H1 (cell line): ENCODE results near the gene GRIK1. TPM values are rescaled to one million over a fixed set of nuclear protein-coding genes. Genes with fewer than 3 reads are reported as not detected.

ENCODE experiments used
- CTCF ChIA-PET: fragments of 300-600 bp; sonication (Branson Sonifier 250); formaldehyde crosslinking; loops from one replicate; lab custom pipeline; 2021; ENCODE audit not compliant: partially characterized antibody; lab: Charles Lee
- POLR2A ChIA-PET: fragments of 300-600 bp; sonication (Branson Sonifier 250); formaldehyde crosslinking; loops from one replicate; lab custom pipeline; 2021; ENCODE audit warnings: inconsistent platforms; ENCODE audit not compliant: partially characterized antibody; lab: Charles Lee
- DNase-seq, 2 experiments: peaks; one replicate each; pipeline versions ENCODE4 v3.0.0 to v3.0.0-alpha.2; 2010 to 2022; ENCODE audit warnings: low spot score in 2 of 2, low read depth in 1 of 2, mixed read lengths in 1 of 2
- FAIRE-seq: peaks from 2 replicates; lab custom pipeline; 2011; peaks lifted over from hg19 to GRCh38; lab: Jason Lieb, UNC
- H2AFZ ChIP-seq: 2 replicates; pipeline ENCODE4 v1.8.1; 2012; ENCODE audit warnings: low read length, inconsistent platforms
- H2AK5ac ChIP-seq: 2 replicates; pipeline ENCODE4 v1.6.1; 2013; ENCODE audit warnings: low read depth, low read length
- H2BK120ac ChIP-seq: replicated peaks from 2 replicates; pipeline ENCODE3; 2013; ENCODE audit warnings: low read depth, low read length, inconsistent platforms
- H2BK12ac ChIP-seq: 2 replicates; pipeline ENCODE4 v1.6.1; 2013; ENCODE audit warnings: low read depth, low read length
- H2BK15ac ChIP-seq: 2 replicates; pipeline ENCODE4 v1.6.1; 2013; ENCODE audit warnings: low read length
- H2BK20ac ChIP-seq: 2 replicates; pipeline ENCODE4 v1.6.1; 2013; ENCODE audit warnings: low read length
- H2BK5ac ChIP-seq: 2 replicates; pipeline ENCODE4 v1.6.1; 2013; ENCODE audit warnings: low read depth, low read length
- H3K14ac ChIP-seq: 2 replicates; pipeline ENCODE4 v1.6.1; 2013; ENCODE audit warnings: inconsistent platforms; ENCODE audit not compliant: insufficient read length
- H3K18ac ChIP-seq: 2 replicates; pipeline ENCODE4 v1.6.1; 2013; ENCODE audit warnings: low read length; ENCODE audit errors: extremely low read depth
- H3K23ac ChIP-seq: 2 replicates; pipeline ENCODE4 v1.6.1; 2013; ENCODE audit warnings: inconsistent platforms; ENCODE audit not compliant: insufficient read length
- H3K23me2 ChIP-seq: 2 replicates; pipeline ENCODE4 v1.6.1; 2013; ENCODE audit warnings: low read depth, low read length
- H3K27ac ChIP-seq: 2 replicates; pipeline ENCODE4 v1.6.1; 2011; ENCODE audit warnings: low read depth, low read length, inconsistent platforms
- H3K27me3 ChIP-seq, 4 experiments: replicated peaks in 1 of 4; 1 replicate in 1 of 4; 2 replicates in 3 of 4; pipeline versions ENCODE4 v1.6.1 to v1.8.1; 2011 to 2013; ENCODE audit warnings: low read length in 3 of 4, mild to moderate bottlenecking in 3 of 4, inconsistent platforms in 2 of 4, mixed read lengths in 2 of 4, moderate library complexity in 1 of 4; ENCODE audit not compliant: control insufficient read depth in 3 of 4, insufficient read depth in 3 of 4; ENCODE audit errors: extremely low read depth in 1 of 4
- H3K36me3 ChIP-seq, 4 experiments: 2 replicates each; pipeline versions ENCODE4 v1.6.1 to v1.8.1; 2011 to 2013; ENCODE audit warnings: mild to moderate bottlenecking in 4 of 4, low read length in 3 of 4, moderate library complexity in 2 of 4, control low read depth in 1 of 4, inconsistent platforms in 1 of 4; ENCODE audit not compliant: insufficient read depth in 4 of 4, control insufficient read depth in 2 of 4
- H3K4ac ChIP-seq: replicated peaks from 2 replicates; pipeline ENCODE3; 2013; ENCODE audit warnings: low read length, low read depth, mixed read lengths, inconsistent platforms; ENCODE audit not compliant: insufficient read length
- H3K4me1 ChIP-seq, 4 experiments: replicated peaks in 1 of 4; 1 replicate in 1 of 4; 2 replicates in 3 of 4; pipeline versions ENCODE4 v1.6.1 to v1.8.1; 2011 to 2013; ENCODE audit warnings: low read length in 3 of 4, inconsistent platforms in 2 of 4, mixed read lengths in 1 of 4; ENCODE audit not compliant: insufficient read depth in 4 of 4, control insufficient read depth in 3 of 4
- H3K4me2 ChIP-seq, 2 experiments: 2 replicates each; pipeline versions ENCODE4 v1.6.1 to v1.8.1; 2011 to 2013; ENCODE audit warnings: low read depth in 2 of 2, low read length in 2 of 2, control low read depth in 1 of 2, inconsistent platforms in 1 of 2, mild to moderate bottlenecking in 1 of 2; ENCODE audit not compliant: insufficient read depth in 1 of 2
- H3K4me3 ChIP-seq, 4 experiments: fragments of 200-600, 300-600 bp in 1 of 4; sonication (generic), shearing (Covaris generic), sonication (Bioruptor Twin) in 1 of 4; 2 replicates each; pipeline versions ENCODE4 v1.5.1 to v1.8.1; 2011 to 2016; ENCODE audit warnings: low read length in 4 of 4, low read depth in 3 of 4, control low read depth in 2 of 4, inconsistent platforms in 2 of 4, mild to moderate bottlenecking in 2 of 4, mixed read lengths in 1 of 4, moderate library complexity in 1 of 4; ENCODE audit not compliant: insufficient read depth in 2 of 4; ENCODE audit errors: extremely low read depth in 1 of 4
- H3K56ac ChIP-seq: replicated peaks from 2 replicates; pipeline ENCODE3; 2013; ENCODE audit warnings: low read depth, mild to moderate bottlenecking, mixed read lengths, low read length, inconsistent platforms; ENCODE audit not compliant: insufficient read length
- H3K79me1 ChIP-seq: 2 replicates; pipeline ENCODE4 v1.6.1; 2013; ENCODE audit warnings: low read depth, low read length, control low read depth
- H3K79me2 ChIP-seq, 2 experiments: 2 replicates each; pipeline versions ENCODE4 v1.6.1 to v1.8.1; 2012 to 2013; ENCODE audit warnings: low read length in 2 of 2, mild to moderate bottlenecking in 2 of 2, inconsistent platforms in 1 of 2; ENCODE audit not compliant: insufficient read depth in 2 of 2, control insufficient read depth in 1 of 2
- H3K9ac ChIP-seq, 4 experiments: replicated peaks in 1 of 4; 1 replicate in 1 of 4; 2 replicates in 3 of 4; pipeline versions ENCODE4 v1.6.1 to v1.8.1; 2011 to 2013; ENCODE audit warnings: low read depth in 3 of 4, low read length in 3 of 4, control low read depth in 2 of 4, mild to moderate bottlenecking in 2 of 4, moderate library complexity in 2 of 4, inconsistent platforms in 1 of 4; ENCODE audit errors: extremely low read depth in 1 of 4
- H3K9me3 ChIP-seq, 2 experiments: 2 replicates each; pipeline versions ENCODE4 v1.6.1 to v1.8.1; 2012 to 2013; ENCODE audit warnings: mild to moderate bottlenecking in 2 of 2, moderate library complexity in 2 of 2, control low read depth in 1 of 2, inconsistent platforms in 1 of 2, low read depth in 1 of 2, low read length in 1 of 2, mixed read lengths in 1 of 2; ENCODE audit not compliant: insufficient read depth in 2 of 2
- H4K20me1 ChIP-seq, 2 experiments: replicated peaks in 1 of 2; 2 replicates each; pipeline versions ENCODE3 to v1.8.1; 2011 to 2013; ENCODE audit warnings: inconsistent platforms in 2 of 2, low read length in 2 of 2, mild to moderate bottlenecking in 1 of 2; ENCODE audit not compliant: insufficient read depth in 2 of 2, control insufficient read depth in 1 of 2
- H4K5ac ChIP-seq: 2 replicates; pipeline ENCODE4 v1.6.1; 2013; ENCODE audit warnings: low read length, low read depth, mixed read lengths, inconsistent platforms; ENCODE audit not compliant: insufficient read length
- H4K8ac ChIP-seq: 2 replicates; pipeline ENCODE4 v1.8.0; 2013; ENCODE audit warnings: mild to moderate bottlenecking, moderate library complexity, low read length, inconsistent platforms; ENCODE audit not compliant: insufficient read depth; ENCODE audit errors: extremely low read depth
- H4K91ac ChIP-seq: replicated peaks from 2 replicates; pipeline ENCODE3; 2013; ENCODE audit warnings: low read length, mixed read lengths, inconsistent platforms; ENCODE audit not compliant: insufficient read length
- RXRA ChIP-seq: IDR thresholded peaks from 2 replicates; pipeline ENCODE4 v1.6.1; 2011; ENCODE audit warnings: low read depth, mild to moderate bottlenecking, low read length, moderate library complexity; ENCODE audit not compliant: insufficient read depth
- WGBS, 2 experiments: shearing (Covaris generic) in 1 of 2; methylation state at CpG; one replicate each; pipeline versions ENCODE4 v1.1.6 to v1.1.7; 2013 to 2015; ENCODE audit warnings: low lambda C conversion rate in 2 of 2, mixed read lengths in 2 of 2, inconsistent platforms in 1 of 2, low coverage in 1 of 2, missing lambda C conversion rate in 1 of 2; ENCODE audit not compliant: insufficient replicate concordance in 2 of 2, insufficient coverage in 1 of 2, insufficient read length in 1 of 2; ENCODE audit errors: extremely low coverage in 1 of 2, missing lambda C conversion rate in 1 of 2; 5-methylcytosine and 5-hydroxymethylcytosine counted together
- polyA plus RNA-seq, 7 experiments: library from polyadenylated mRNA; depleted of rRNA in 3 of 7; stranded (reverse) in 5 of 7; unstranded in 2 of 7; fragments of >200 nt in 5 of 7; fragments of 200-250 nt in 2 of 7; gene quantifications; 1 replicate in 5 of 7; 2 replicates in 1 of 7; 4 replicates in 1 of 7; pipeline versions ENCODE4 v1.2.1 to v1.2.3, GENCODE V29; 2011 to 2013; ENCODE audit warnings: missing spikeins in 2 of 7, mixed read lengths in 2 of 7
- total RNA-seq: library from RNA; stranded (reverse); fragmentation: NEBNext Ultra II Directional; extraction: Animal tissue kit (Norgen Biotek cat#: 25700); gene quantifications from 2 replicates; pipeline ENCODE4 v1.2.1, GENCODE V29; 2021
- TF ChIP-seq, protein P1 (sequence below): IDR thresholded peaks from 2 replicates; pipeline ENCODE4 v1.6.1; 2011; ENCODE audit warnings: low read depth, mild to moderate bottlenecking, low read length; ENCODE audit not compliant: insufficient read depth

The GRIK1 gene
- total and polyA plus RNA-seq, 2 of the 8 experiments (the other 6 are each of a cell fraction or from before 2014, with no cell fraction given): 0.11 to 0.32 TPM

DNA sequence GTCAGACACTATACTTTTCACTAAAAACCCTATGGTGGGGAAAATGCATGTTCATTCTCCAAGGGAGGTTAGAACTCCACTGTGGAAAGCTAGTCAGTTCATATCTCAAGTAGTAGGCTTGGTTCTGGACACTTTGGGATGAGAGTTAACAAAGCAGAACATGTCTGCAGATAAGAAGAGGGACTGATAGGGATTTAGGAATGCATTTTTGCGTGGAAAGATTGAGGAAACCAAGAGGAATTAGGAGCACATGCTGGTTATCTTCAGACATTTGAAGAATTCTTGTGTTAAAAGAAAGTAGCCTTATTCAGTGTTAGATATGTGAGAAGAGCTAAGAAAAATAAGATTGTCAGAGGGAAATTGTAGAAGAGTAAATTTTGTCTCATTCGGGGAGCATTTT is 1.2 kb upstream of the GRIK1 start:
- no peak overlapping the region for H2BK12ac ChIP-seq
- ChIA-PET CTCF (interaction anchor here (0.6 to 7.3 kb wide), 5 partner anchors 32 to 571 kb away, joined by 3 to 39 read pairs (median 3); no protein-coding TSS in a partner anchor), POLR2A (no interaction called here)
- TF ChIP-seq, protein P1, sequence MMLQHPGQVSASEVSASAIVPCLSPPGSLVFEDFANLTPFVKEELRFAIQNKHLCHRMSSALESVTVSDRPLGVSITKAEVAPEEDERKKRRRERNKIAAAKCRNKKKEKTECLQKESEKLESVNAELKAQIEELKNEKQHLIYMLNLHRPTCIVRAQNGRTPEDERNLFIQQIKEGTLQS: no peak
- TF ChIP-seq RXRA: no peak
- H3K36me3 ChIP-seq: no peaks in the 10 kb centered on the region
- no peak overlapping the region for H2AFZ ChIP-seq
- no peaks in the 10 kb centered on the region for H3K79me1 ChIP-seq
- no peak overlapping the region for H2BK20ac ChIP-seq
- H3K4me1 ChIP-seq: peaks cover 0 to 1% (median 0%) of the 10 kb centered on the region in 4 experiments; a peak in 1 of 7 replicates
- 81% methylated on average over 2 of the region's 2 CpGs; no CpG with 5 or more reads in 1 of the 2 experiments for WGBS, 2 experiments
- H2BK15ac ChIP-seq: no peak overlapping the region
- DNase-seq: no peak
- no peak overlapping the region for H3K27ac ChIP-seq
- peaks cover 20 to 44% (median 36%) of the 10 kb centered on the region in 4 experiments for H3K27me3 ChIP-seq
- H3K56ac ChIP-seq: no peak overlapping the region
- no peak overlapping the region for H3K4me3 ChIP-seq
- H2AK5ac ChIP-seq: no peak overlapping the region
- no peak overlapping the region for H2BK120ac ChIP-seq
- no peak overlapping the region for H4K5ac ChIP-seq
- H3K23me2 ChIP-seq: peaks cover 11% of the 10 kb centered on the region
- H2BK5ac ChIP-seq: no peak overlapping the region
- no peak overlapping the region for H3K14ac ChIP-seq
- H3K79me2 ChIP-seq: no peaks in the 10 kb centered on the region
- H3K4ac ChIP-seq: no peak overlapping the region
- H3K9ac ChIP-seq: no peak overlapping the region
- no peaks in the 10 kb centered on the region for H3K9me3 ChIP-seq
- no peak overlapping the region for H3K18ac ChIP-seq
- no peak overlapping the region for H4K91ac ChIP-seq
- H3K4me2 ChIP-seq: no peak overlapping the region; a peak in 1 of 4 replicates
- FAIRE-seq: no peak
- no peaks in the 10 kb centered on the region for H4K20me1 ChIP-seq
- H3K23ac ChIP-seq: no peak overlapping the region
- H4K8ac ChIP-seq: no peak overlapping the region
